Measurements from ENCODE around the gene RHBDL1. TPM values are rescaled to one million over a fixed set of nuclear protein-coding genes. Genes with fewer than 3 reads are reported as not detected.

The RHBDL1 gene
- total and polyA plus RNA-seq, 2 donors (not counting 3 experiments of a cell fraction or from before 2014, with no cell fraction given), result 1.1 to 1.8 TPM

DNA sequence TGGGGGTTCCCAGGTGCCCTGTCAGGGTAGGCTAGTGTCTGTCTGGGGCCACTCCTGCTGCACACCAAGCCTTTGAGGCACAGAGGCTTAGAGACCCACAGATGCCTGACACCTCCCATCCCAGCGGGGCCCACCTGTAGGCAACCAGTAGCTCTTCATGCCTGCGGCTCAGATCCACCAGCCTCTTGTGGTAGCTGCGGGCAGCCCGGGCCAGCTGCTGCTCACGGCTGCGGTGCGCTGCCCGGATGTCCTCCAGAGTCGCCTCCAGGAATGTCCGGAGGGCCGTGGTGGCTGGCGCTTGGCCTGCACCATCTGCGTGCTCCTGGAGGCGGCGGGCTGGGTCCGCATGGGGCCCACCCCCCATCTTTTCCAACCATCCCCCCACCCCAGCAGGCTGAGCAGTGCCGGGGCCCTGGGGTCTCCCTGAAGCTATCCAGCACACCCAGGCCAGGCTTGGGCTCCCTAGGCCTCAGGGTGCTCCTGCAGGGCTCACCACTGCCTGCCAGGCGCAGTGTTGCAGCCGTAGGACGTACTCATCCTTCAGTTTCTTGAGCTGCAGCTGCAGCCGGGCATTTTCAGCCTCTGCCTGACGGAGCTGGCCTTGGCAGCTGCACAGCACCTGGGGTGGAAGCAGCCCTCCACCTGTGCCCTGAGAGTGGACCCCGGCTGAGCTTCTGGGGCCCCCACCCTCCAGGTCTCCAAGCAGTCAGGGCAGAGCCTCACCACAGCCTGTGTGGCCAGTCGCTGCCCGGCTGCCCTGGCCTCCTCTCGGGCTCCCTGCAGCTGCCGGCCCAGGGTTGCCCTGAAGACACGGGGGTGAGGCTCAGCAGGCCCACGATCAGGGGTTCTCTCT, 48.9 kb downstream of the RHBDL1 start:
- peaks cover 27% of the 10 kb centered on the region for H3K4me1 ChIP-seq (ENCODE audit: control insufficient read depth, extremely low read depth, insufficient read depth, low read length)
- no peak overlapping the region for H3K9ac ChIP-seq (replicated peaks; ENCODE audit: extremely low read depth, insufficient read depth, low read length)
- no peak overlapping the region for H3K4me3 ChIP-seq (replicated peaks in 1 of 3; ENCODE audit: insufficient read depth in 1 of 3, low read depth in 1 of 3, low read length in 3 of 3)
- H3K79me2 ChIP-seq (ENCODE audit: control insufficient read depth, insufficient read depth, low read length), result no peaks in the 10 kb centered on the region
- H4K20me1 ChIP-seq (replicated peaks; ENCODE audit: control insufficient read depth, extremely low read depth, insufficient read depth, low read length), result no peaks in the 10 kb centered on the region
- ChIA-PET POLR2A (no interaction called here), CTCF (interaction anchor here (1.7 to 5.7 kb wide), 3 partner anchors 9 to 64 kb away, joined by 4 to 34 read pairs (median 8); partner anchors contain the start of genes CHTF18, METRN and RPUSD1)
- H3K9me3 ChIP-seq (replicated peaks; ENCODE audit: control insufficient read depth, insufficient read depth, low read length), result no peaks in the 10 kb centered on the region
- dilution Hi-C loops (cut with MboI; ENCODE audit: extremely low pct_ligation_motif_present, low sequenced_read_pairs) (no loop called here), intact Hi-C loops (cut with micrococcal nuclease) (no loop called here)
- DNase-seq (ENCODE audit: low read depth, low spot score) (no peak), FAIRE-seq (no peak)
- BruUV-seq (replicated peaks), result no TSS peak
- no peak overlapping the region for H3K27ac ChIP-seq (ENCODE audit: insufficient read depth, low read depth, low read length)
- TF ChIP-seq JUN (IDR thresholded peaks at IDR 0.05; ENCODE audit: borderline replicate concordance, insufficient read depth, insufficient read length, low read depth) (no peak), MYC (IDR thresholded peaks at IDR 0.05; ENCODE audit: low read depth, low read length) (no peak), POLR2AphosphoS5 (IDR thresholded peaks at IDR 0.05; ENCODE audit: insufficient read depth, low read depth, low read length) (no peak), FOS (IDR thresholded peaks at IDR 0.05; ENCODE audit: borderline replicate concordance, insufficient read depth, low read length) (no peak), POLR2A (IDR thresholded peaks at IDR 0.05; ENCODE audit: low read depth, low read length) (peak; percentile 21)
- TF ChIP-seq, protein P1, sequence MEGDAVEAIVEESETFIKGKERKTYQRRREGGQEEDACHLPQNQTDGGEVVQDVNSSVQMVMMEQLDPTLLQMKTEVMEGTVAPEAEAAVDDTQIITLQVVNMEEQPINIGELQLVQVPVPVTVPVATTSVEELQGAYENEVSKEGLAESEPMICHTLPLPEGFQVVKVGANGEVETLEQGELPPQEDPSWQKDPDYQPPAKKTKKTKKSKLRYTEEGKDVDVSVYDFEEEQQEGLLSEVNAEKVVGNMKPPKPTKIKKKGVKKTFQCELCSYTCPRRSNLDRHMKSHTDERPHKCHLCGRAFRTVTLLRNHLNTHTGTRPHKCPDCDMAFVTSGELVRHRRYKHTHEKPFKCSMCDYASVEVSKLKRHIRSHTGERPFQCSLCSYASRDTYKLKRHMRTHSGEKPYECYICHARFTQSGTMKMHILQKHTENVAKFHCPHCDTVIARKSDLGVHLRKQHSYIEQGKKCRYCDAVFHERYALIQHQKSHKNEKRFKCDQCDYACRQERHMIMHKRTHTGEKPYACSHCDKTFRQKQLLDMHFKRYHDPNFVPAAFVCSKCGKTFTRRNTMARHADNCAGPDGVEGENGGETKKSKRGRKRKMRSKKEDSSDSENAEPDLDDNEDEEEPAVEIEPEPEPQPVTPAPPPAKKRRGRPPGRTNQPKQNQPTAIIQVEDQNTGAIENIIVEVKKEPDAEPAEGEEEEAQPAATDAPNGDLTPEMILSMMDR (IDR thresholded peaks at IDR 0.05; ENCODE audit: extremely low read depth in 1 of 2, insufficient read depth in 1 of 2, low read depth in 1 of 2, low read length in 2 of 2), result no peak
- TF ChIP-seq, protein P2, sequence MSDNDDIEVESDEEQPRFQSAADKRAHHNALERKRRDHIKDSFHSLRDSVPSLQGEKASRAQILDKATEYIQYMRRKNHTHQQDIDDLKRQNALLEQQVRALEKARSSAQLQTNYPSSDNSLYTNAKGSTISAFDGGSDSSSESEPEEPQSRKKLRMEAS (IDR thresholded peaks at IDR 0.05; ENCODE audit: insufficient read depth, insufficient read length), result no peak
- H3K9me1 ChIP-seq (replicated peaks; ENCODE audit: control insufficient read depth, extremely low read depth, insufficient read depth, low read length), result no peaks in the 10 kb centered on the region
- no peaks in the 10 kb centered on the region for H3K36me3 ChIP-seq (ENCODE audit: control insufficient read depth in 2 of 2, extremely low read depth in 1 of 2, insufficient read depth in 2 of 2, low read length in 2 of 2)
- no peaks in the 10 kb centered on the region for H3K27me3 ChIP-seq (ENCODE audit: control insufficient read depth in 2 of 2, insufficient read depth in 2 of 2, low read length in 2 of 2)
- no peak overlapping the region for H2AFZ ChIP-seq (ENCODE audit: low read depth, low read length)
- H3K4me2 ChIP-seq (ENCODE audit: insufficient read depth, low read length), result no peak overlapping the region

Data from endothelial cell of umbilical vein (primary cell).